H9 (cell line): ENCODE results near the gene SLC35E4. TPM values are rescaled to one million over a fixed set of nuclear protein-coding genes. Genes with fewer than 3 reads are reported as not detected.

Experiments
- DNase-seq: peaks from one replicate; pipeline ENCODE4 v3.0.0-alpha.2; 2017
- H2AFZ ChIP-seq: one replicate; pipeline ENCODE4 v1.6.1; 2013; ENCODE audit warnings: mild to moderate bottlenecking, low read length, control low read depth, moderate library complexity
- H2AK5ac ChIP-seq: 2 replicates; pipeline ENCODE4 v1.6.1; 2013; ENCODE audit warnings: low read length, control low read depth, mixed read lengths; ENCODE audit not compliant: insufficient read length
- H2BK120ac ChIP-seq: one replicate; pipeline ENCODE4 v1.6.1; 2013; ENCODE audit warnings: low read depth, mild to moderate bottlenecking, low read length, control low read depth, inconsistent platforms; ENCODE audit not compliant: poor library complexity, severe bottlenecking
- H2BK12ac ChIP-seq: 2 replicates; pipeline ENCODE4 v1.6.1; 2013; ENCODE audit warnings: low read length, control low read depth, mixed read lengths, low read depth; ENCODE audit not compliant: insufficient read length
- H2BK15ac ChIP-seq: 2 replicates; pipeline ENCODE4 v1.6.1; 2013; ENCODE audit warnings: low read depth, low read length, control low read depth
- H2BK20ac ChIP-seq: one replicate; pipeline ENCODE4 v1.6.1; 2013; ENCODE audit warnings: low read depth, mild to moderate bottlenecking, low read length, control low read depth, inconsistent platforms; ENCODE audit not compliant: poor library complexity, severe bottlenecking
- H2BK5ac ChIP-seq: 2 replicates; pipeline ENCODE4 v1.6.1; 2013; ENCODE audit warnings: low read length, control low read depth, mixed read lengths; ENCODE audit not compliant: insufficient read length
- H3K14ac ChIP-seq: 2 replicates; pipeline ENCODE4 v1.6.1; 2013; ENCODE audit warnings: low read length, control low read depth; ENCODE audit not compliant: insufficient read depth
- H3K18ac ChIP-seq: 2 replicates; pipeline ENCODE4 v1.6.1; 2013; ENCODE audit warnings: low read depth, mild to moderate bottlenecking, mixed read lengths, low read length, control low read depth; ENCODE audit not compliant: insufficient read length
- H3K23ac ChIP-seq: 2 replicates; pipeline ENCODE4 v1.6.1; 2013; ENCODE audit warnings: low read length, control low read depth, mixed read lengths, low read depth; ENCODE audit not compliant: insufficient read length
- H3K23me2 ChIP-seq: 2 replicates; pipeline ENCODE4 v1.6.1; 2013; ENCODE audit warnings: low read depth, mild to moderate bottlenecking, mixed read lengths, low read length, control low read depth; ENCODE audit not compliant: insufficient read length, poor library complexity, severe bottlenecking
- H3K27ac ChIP-seq: 2 replicates; pipeline ENCODE4 v1.5.1; 2013; ENCODE audit warnings: low read length, control low read depth, mixed read lengths, low read depth; ENCODE audit not compliant: insufficient read length
- H3K27me3 ChIP-seq: 2 replicates; pipeline ENCODE4 v1.6.1; 2013; ENCODE audit warnings: low read length, control low read depth, inconsistent platforms; ENCODE audit not compliant: insufficient read depth
- H3K4ac ChIP-seq: 2 replicates; pipeline ENCODE4 v1.6.1; 2013; ENCODE audit warnings: low read depth, mild to moderate bottlenecking, control low read depth, inconsistent platforms, low read length, moderate library complexity
- H3K4me1 ChIP-seq: 2 replicates; pipeline ENCODE4 v1.6.1; 2013; ENCODE audit warnings: low read length, control low read depth, inconsistent platforms; ENCODE audit not compliant: insufficient read depth
- H3K4me2 ChIP-seq: 2 replicates; pipeline ENCODE4 v1.6.1; 2013; ENCODE audit warnings: low read length, control low read depth, mixed read lengths; ENCODE audit not compliant: insufficient read length, insufficient read depth
- H3K56ac ChIP-seq: 2 replicates; pipeline ENCODE4 v1.6.1; 2013; ENCODE audit warnings: low read depth, mild to moderate bottlenecking, mixed read lengths, low read length, control low read depth; ENCODE audit not compliant: insufficient read length
- H3K79me1 ChIP-seq: 2 replicates; pipeline ENCODE4 v1.6.1; 2013; ENCODE audit warnings: low read depth, mild to moderate bottlenecking, moderate library complexity, low read length, control low read depth, inconsistent platforms; ENCODE audit not compliant: insufficient read depth, poor library complexity, severe bottlenecking
- H3K79me2 ChIP-seq: 2 replicates; pipeline ENCODE4 v1.6.1; 2013; ENCODE audit warnings: low read length, control low read depth, inconsistent platforms; ENCODE audit not compliant: insufficient read depth
- H3K9ac ChIP-seq: 2 replicates; pipeline ENCODE4 v1.6.1; 2013; ENCODE audit warnings: low read length, control low read depth, mixed read lengths; ENCODE audit not compliant: insufficient read length; ENCODE audit errors: extremely low read depth
- H3K9me3 ChIP-seq: one replicate; pipeline ENCODE4 v1.6.1; 2013; ENCODE audit warnings: low read depth, low read length, inconsistent platforms; ENCODE audit not compliant: control insufficient read depth
- H3T11ph ChIP-seq: one replicate; pipeline ENCODE4 v1.6.1; 2013; ENCODE audit warnings: mild to moderate bottlenecking, low read length, control low read depth, inconsistent platforms
- H4K20me1 ChIP-seq: one replicate; pipeline ENCODE4 v1.6.1; 2013; ENCODE audit not compliant: control insufficient read depth, insufficient read length, insufficient read depth
- H4K5ac ChIP-seq: 2 replicates; pipeline ENCODE4 v1.6.1; 2013; ENCODE audit warnings: low read depth, mild to moderate bottlenecking, mixed read lengths, low read length, control low read depth; ENCODE audit not compliant: insufficient read length
- H4K8ac ChIP-seq: replicated peaks from 2 replicates; pipeline ENCODE4 v1.6.1; 2013; ENCODE audit warnings: low read length, control low read depth, mixed read lengths, low read depth; ENCODE audit not compliant: insufficient read length
- H4K91ac ChIP-seq: 2 replicates; pipeline ENCODE4 v1.6.1; 2013; ENCODE audit warnings: low read depth, mild to moderate bottlenecking, moderate library complexity, mixed read lengths, low read length, control low read depth; ENCODE audit not compliant: insufficient read length
- H3K27ac Mint-ChIP-seq, 3 experiments: 2 replicates in 2 of 3; 3 replicates in 1 of 3; pipeline ENCODE4 v1.8.0; 2020 to 2021; ENCODE audit warnings: mixed read lengths in 3 of 3, mild to moderate bottlenecking in 1 of 3, moderate library complexity in 1 of 3
- H3K27me3 Mint-ChIP-seq: 2 replicates; pipeline ENCODE4 v1.8.0; 2021; ENCODE audit warnings: low read depth, mild to moderate bottlenecking, moderate library complexity, mixed read lengths
- H3K36me3 Mint-ChIP-seq, 3 experiments: 2 replicates in 2 of 3; 3 replicates in 1 of 3; pipeline ENCODE4 v1.8.0; 2020 to 2021; ENCODE audit warnings: low read depth in 3 of 3, mixed read lengths in 3 of 3; ENCODE audit not compliant: insufficient read depth in 1 of 3
- H3K4me1 Mint-ChIP-seq, 2 experiments: 2 replicates each; pipeline ENCODE4 v1.8.0; 2020; ENCODE audit warnings: mixed read lengths in 2 of 2
- H3K4me3 Mint-ChIP-seq, 2 experiments: 2 replicates in 1 of 2; 3 replicates in 1 of 2; pipeline ENCODE4 v1.8.0; 2020 to 2021; ENCODE audit warnings: mild to moderate bottlenecking in 2 of 2, mixed read lengths in 2 of 2, moderate library complexity in 1 of 2
- H3K9me3 Mint-ChIP-seq, 2 experiments: 2 replicates in 1 of 2; 3 replicates in 1 of 2; pipeline ENCODE4 v1.8.0; 2020; ENCODE audit warnings: mild to moderate bottlenecking in 2 of 2, mixed read lengths in 2 of 2, moderate library complexity in 1 of 2
- CTCF ChIP-seq: fragments of 200-600 bp; sonication (generic); conservative IDR thresholded peaks from 3 replicates; pipeline ENCODE4 v1.8.0; 2021; ENCODE audit warnings: antibody characterized with exemption, mild to moderate bottlenecking
- WGBS: extraction: QIAGEN DNeasy Blood & Tissue Kit; methylation state at CpG from one replicate; pipeline ENCODE4 v1.1.7; 2013; ENCODE audit warnings: missing lambda C conversion rate, low lambda C conversion rate, mixed read lengths; ENCODE audit not compliant: insufficient read length; ENCODE audit errors: extremely low coverage; 5-methylcytosine and 5-hydroxymethylcytosine counted together
- total RNA-seq: library from RNA; stranded (reverse); gene quantifications from 2 replicates; pipeline ENCODE4 v1.2.1, GENCODE V29; 2021

SLC35E4 gene
- total RNA-seq, 1 experiment from 2014 or later, result 3.7 TPM

- no peak overlapping the region for H2BK20ac ChIP-seq
These were observed 22.8 kb upstream of the SLC35E4 start for GRCh38 chr22:30612789-30613188.

More at GRCh38 chr22:30612789-30613188, 22.8 kb upstream of the SLC35E4 start:
- Histone ChIP-seq H2BK15ac (no peak overlapping the region), H2BK120ac (no peak overlapping the region), H3K9me3 (no peaks in the 10 kb centered on the region), H3K18ac (no peak overlapping the region), H3K27me3 (no peaks in the 10 kb centered on the region), H3K23ac (no peak overlapping the region), H3K23me2 (no peaks in the 10 kb centered on the region), H3K79me1 (peaks cover 4% of the 10 kb centered on the region), H3K9ac (no peak overlapping the region), H3K79me2 (no peaks in the 10 kb centered on the region), H4K91ac (no peak overlapping the region), H3K14ac (no peak overlapping the region; the same call in 1 of the 2 replicates), H4K8ac (no peak overlapping the region), H4K5ac (no peak overlapping the region), H2AFZ (no peak overlapping the region), H3T11ph (no peak overlapping the region), H3K4me2 (no peak overlapping the region), H3K4me1 (0 out of 2 replicates have a peak, but pooled peaks cover 5% of the 10 kb centered on the region), H2BK12ac (no peak overlapping the region), H4K20me1 (no peaks in the 10 kb centered on the region), H2BK5ac (no peak overlapping the region), H3K56ac (no peak overlapping the region), H2AK5ac (no peak overlapping the region), H3K27ac (no peak overlapping the region), H3K4ac (no peak overlapping the region)
- H3K36me3 Mint-ChIP-seq, result peaks cover 42 to 80% (median 70%) of the 10 kb centered on the region in 3 experiments
- H3K4me1 Mint-ChIP-seq, result peaks cover 19 to 20% of the 10 kb centered on the region in 2 experiments
- no peak overlapping the region for H3K4me3 Mint-ChIP-seq
- no peaks in the 10 kb centered on the region for H3K27me3 Mint-ChIP-seq
- no CpG with 5 or more reads among the region's 8 CpGs for whole genome bisulfite sequencing
- no peak for DNase-seq
- no peak overlapping the region; a peak in 1 of 7 replicates for H3K27ac Mint-ChIP-seq
- H3K9me3 Mint-ChIP-seq, result no peaks in the 10 kb centered on the region
- TF ChIP-seq CTCF, result peak; percentile 45; the same call in 2 of the 3 replicates
